Activated T-helper 17 cell treated with anti-CD3 and anti-CD28 coated beads, Interleukin-2, amount 50 U/mL, for 72 hours (primary cell): ENCODE results near the gene KMT2D. TPM values are rescaled to one million over a fixed set of nuclear protein-coding genes. Genes with fewer than 3 reads are reported as not detected.

Experiments
- ATAC-seq: fragments of 150-1000 bp; cut with Tn5 transposase; replicated peaks from 2 replicates; pipeline ENCODE4 v1.10.0; 2021; ENCODE audit warnings: mild to moderate bottlenecking, moderate library complexity
- H3K27ac Mint-ChIP-seq: one replicate; pipeline ENCODE4 v1.8.0; 2022; ENCODE audit warnings: mixed read lengths
- H3K27me3 Mint-ChIP-seq: one replicate; pipeline ENCODE4 v1.8.0; 2022; ENCODE audit warnings: mixed read lengths
- H3K36me3 Mint-ChIP-seq: one replicate; pipeline ENCODE4 v1.8.0; 2022; ENCODE audit warnings: low read depth, mild to moderate bottlenecking, mixed read lengths
- H3K4me1 Mint-ChIP-seq: one replicate; pipeline ENCODE4 v1.8.0; 2022; ENCODE audit warnings: mixed read lengths
- H3K4me3 Mint-ChIP-seq: one replicate; pipeline ENCODE4 v1.8.0; 2022; ENCODE audit warnings: mild to moderate bottlenecking, mixed read lengths
- H3K9me3 Mint-ChIP-seq: one replicate; pipeline ENCODE4 v1.8.0; 2022; ENCODE audit warnings: mixed read lengths
- total RNA-seq, 2 donors: library from RNA; stranded (reverse); gene quantifications; one replicate each; pipeline ENCODE4 v1.2.3, GENCODE V29; 2022

KMT2D gene
- total RNA-seq, 2 donors from 2014 or later: 66.8 to 78.6 TPM

DNA sequence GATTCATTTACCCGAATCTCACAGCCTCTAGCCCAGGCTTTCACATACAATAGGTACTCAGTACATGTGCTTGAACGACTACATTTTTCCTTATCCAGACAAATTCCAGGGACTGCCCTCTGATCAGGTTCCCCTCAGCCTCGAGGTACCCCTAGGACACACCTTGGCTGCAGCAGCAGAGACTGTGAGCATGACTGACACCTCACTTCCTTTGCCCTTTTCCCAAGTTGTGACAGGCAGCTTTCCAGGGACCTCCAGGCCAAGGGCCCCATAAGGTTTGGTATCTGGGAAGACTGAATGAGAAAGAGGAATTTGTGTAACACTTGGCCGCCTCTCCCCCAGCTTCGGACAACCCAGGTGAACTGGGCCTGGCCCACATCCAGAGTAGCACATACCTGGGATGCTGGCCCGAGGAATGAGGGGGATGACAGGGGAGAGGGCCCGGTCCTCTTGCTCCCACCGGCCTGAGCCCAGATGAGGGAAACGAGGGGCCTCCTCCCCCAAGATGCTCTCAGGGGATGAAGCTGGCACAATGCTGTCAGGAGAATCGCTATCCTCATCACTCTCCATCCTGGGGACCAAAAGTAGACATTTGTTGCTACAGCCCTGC is 31.8 kb downstream of the KMT2D start:
- no peak overlapping the region for H3K4me3 Mint-ChIP-seq
- H3K27ac Mint-ChIP-seq: no peak overlapping the region
- no peaks in the 10 kb centered on the region for H3K27me3 Mint-ChIP-seq
- ATAC-seq: no peak
- H3K9me3 Mint-ChIP-seq: no peaks in the 10 kb centered on the region
- H3K36me3 Mint-ChIP-seq: peaks cover 81% of the 10 kb centered on the region
- peaks cover 6% of the 10 kb centered on the region for H3K4me1 Mint-ChIP-seq

DNA sequence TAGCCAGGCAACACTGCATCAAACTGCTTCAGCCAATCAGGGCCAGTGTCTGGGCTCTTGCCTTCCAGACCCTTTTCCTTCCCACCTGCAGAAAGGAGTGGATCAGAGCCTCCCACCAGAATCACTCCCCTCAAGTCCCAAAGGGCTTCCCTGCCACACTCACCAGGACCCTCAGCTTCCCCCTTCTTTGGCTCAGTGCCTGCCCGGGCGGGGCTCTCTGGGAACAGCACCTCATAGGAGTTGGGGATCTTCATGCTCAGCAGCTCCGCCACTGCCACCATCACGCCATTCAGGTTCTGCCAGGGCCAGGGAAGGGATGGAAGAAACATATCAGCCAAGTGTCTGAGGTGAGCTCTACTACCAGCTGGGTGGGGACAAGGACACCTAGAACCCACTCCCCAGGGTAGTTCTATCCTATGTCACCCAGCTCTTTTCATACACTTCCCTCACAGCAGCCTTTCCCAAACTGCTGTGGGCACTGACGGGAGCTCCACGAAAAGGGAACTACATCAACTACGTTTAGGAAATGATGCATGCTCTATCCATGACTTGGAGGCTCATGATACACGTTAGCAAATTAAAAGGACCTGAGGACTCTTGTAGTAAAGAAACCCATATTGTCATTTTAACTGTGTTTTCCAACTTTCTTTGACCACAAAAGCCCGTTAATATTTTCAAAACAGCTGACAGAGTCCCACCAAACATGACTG is 32.6 kb downstream of the KMT2D start:
- Mint-ChIP-seq H3K4me3 (no peak overlapping the region), H3K27me3 (no peaks in the 10 kb centered on the region), H3K27ac (peak overlapping the region; percentile 59), H3K36me3 (peaks cover 84% of the 10 kb centered on the region), H3K9me3 (no peaks in the 10 kb centered on the region), H3K4me1 (peaks cover 6% of the 10 kb centered on the region)
- ATAC-seq: no peak

DNA sequence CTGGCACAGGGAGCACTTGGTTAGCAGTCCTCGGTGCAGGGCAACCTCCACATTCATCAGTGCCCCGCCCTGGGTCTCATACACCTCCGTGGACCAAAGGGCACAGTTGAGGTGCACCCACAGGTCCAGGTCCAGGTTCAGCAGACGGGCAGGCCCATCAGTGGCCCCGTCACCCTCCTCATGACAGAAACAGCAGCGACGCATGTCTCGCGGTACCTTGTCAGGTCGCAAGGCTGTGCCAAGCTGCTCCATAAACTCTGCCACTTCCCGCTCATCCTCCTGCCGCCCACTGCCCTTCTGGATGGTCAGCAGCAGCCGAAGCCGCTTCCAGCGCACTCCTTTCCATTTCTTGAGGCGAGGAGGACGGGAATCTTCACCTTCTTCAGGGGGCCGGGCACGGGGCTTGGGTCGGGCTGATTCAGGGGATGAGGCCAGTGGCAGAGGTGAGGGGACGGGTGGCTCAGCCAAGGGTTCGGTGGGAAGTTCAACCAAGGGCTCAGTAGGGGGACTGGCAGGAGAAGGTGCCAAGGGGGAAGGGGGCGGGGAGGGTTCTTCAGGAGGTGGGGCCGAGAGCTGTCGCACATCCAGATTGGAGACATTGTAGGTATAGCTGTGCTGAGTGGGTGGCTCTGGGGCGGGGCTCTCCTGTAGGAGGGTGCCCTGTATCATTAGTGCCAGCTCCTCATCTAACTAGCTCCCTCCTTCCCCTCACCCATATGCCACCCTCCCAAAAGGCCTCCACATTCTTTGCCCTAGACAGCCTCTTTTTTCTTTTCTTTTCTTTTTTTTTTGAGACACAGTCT is 33.7 kb downstream of the KMT2D start:
- Mint-ChIP-seq H3K27me3 (no peaks in the 10 kb centered on the region), H3K4me3 (no peak overlapping the region), H3K36me3 (peaks cover 90% of the 10 kb centered on the region), H3K27ac (no peak overlapping the region), H3K9me3 (no peaks in the 10 kb centered on the region), H3K4me1 (peaks cover 6% of the 10 kb centered on the region)
- ATAC-seq: no peak

DNA sequence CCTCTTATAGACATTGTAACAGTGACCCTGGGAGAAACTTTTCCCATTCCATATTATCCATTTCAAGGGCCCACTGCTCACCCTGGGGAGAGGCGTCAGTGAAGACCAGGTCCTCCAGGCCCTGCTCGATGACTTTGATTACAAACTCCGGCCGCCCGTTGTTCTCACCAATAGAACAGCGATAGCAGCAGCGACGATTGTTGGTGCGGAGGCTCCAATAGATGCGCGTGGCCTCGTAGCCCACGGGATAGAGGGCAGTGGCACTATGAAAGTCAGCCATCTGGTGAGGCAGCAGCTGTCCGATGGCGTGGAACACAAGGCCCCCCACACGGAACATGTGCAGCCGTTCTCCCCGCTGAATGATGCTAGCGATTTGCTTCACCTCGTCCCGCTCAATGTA is 34.5 kb downstream of the KMT2D start:
- no peaks in the 10 kb centered on the region for H3K9me3 Mint-ChIP-seq
- H3K4me3 Mint-ChIP-seq: no peak overlapping the region
- H3K27me3 Mint-ChIP-seq: no peaks in the 10 kb centered on the region
- H3K36me3 Mint-ChIP-seq: peaks cover 91% of the 10 kb centered on the region
- H3K27ac Mint-ChIP-seq: peak overlapping the region; percentile 85
- no peak for ATAC-seq
- peaks cover 6% of the 10 kb centered on the region for H3K4me1 Mint-ChIP-seq

DNA sequence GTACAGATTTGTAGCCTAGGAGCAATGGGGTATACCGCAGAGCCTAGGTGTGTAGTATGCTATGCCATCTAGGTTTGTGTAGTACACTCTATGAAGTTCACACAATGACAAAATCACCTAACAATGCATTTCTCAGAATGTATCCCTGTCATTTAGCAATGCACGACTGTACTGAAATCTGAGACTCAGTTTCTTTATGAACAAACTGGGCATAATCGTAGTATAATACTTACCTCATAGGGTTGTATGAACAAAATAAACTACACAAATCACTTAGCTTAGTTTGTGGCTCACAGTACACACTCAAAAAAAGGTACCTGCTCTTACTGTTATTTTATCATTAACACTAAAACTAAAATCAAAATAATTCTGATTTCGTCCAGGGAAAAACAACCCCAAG is 35.1 kb downstream of the KMT2D start:
- Mint-ChIP-seq H3K36me3 (peaks cover 89% of the 10 kb centered on the region), H3K27ac (peak overlapping the region; percentile 85)

DNA sequence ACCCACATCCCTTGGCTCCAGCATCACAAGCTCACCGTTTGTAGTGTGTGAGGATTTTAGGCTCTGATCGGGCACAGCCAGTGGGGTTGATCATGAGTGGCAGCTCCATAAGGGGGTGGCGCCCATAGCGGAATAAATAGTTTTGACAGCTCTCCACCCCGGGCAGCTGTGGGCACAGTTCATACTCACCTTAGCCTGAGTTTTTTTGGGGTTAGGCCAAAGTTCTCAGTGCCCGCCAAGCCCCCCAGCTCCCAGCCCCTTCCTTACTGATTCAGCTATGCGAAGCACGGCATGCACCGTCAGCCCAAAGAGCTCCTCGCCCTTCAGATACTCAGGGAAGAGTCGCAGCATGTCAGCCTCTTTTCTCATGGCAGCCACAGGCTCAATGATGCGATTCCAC is 36.1 kb downstream of the KMT2D start:
- peaks cover 80% of the 10 kb centered on the region for H3K36me3 Mint-ChIP-seq

More for the DNA sequence above, 35.1 kb downstream of the KMT2D start:
- ATAC-seq: peak; percentile 66
- Mint-ChIP-seq H3K27me3 (no peaks in the 10 kb centered on the region), H3K9me3 (no peaks in the 10 kb centered on the region), H3K4me1 (peaks cover 6% of the 10 kb centered on the region), H3K4me3 (no peak overlapping the region)

DNA sequence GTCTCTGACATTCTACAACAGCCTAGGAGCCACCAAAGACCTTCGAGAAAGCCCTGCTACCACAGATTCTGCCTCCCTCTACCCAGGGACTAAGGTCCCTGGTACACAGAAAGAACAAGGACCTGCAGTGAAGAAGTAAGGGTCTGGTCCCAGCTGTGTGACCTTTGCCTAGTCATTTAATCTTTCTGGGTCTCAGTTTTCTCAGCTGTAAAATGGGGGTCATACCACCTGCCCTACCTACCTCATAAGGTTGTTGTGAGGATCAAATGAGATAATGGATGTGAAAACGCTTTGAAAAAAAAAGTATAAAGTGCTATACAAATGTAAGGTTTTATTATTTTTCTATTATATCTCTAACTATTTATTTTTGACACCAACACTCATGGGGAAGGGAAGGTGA is 36.8 kb downstream of the KMT2D start:
- Mint-ChIP-seq H3K4me3 (no peak overlapping the region), H3K36me3 (peaks cover 73% of the 10 kb centered on the region), H3K4me1 (peaks cover 6% of the 10 kb centered on the region), H3K27ac (no peak overlapping the region), H3K27me3 (no peaks in the 10 kb centered on the region), H3K9me3 (no peaks in the 10 kb centered on the region)
- no peak for ATAC-seq

More for the DNA sequence above, 36.1 kb downstream of the KMT2D start:
- Mint-ChIP-seq H3K27me3 (no peaks in the 10 kb centered on the region), H3K27ac (peak overlapping the region; percentile 69), H3K9me3 (no peaks in the 10 kb centered on the region), H3K4me3 (no peak overlapping the region), H3K4me1 (peaks cover 6% of the 10 kb centered on the region)
- no peak for ATAC-seq

DNA sequence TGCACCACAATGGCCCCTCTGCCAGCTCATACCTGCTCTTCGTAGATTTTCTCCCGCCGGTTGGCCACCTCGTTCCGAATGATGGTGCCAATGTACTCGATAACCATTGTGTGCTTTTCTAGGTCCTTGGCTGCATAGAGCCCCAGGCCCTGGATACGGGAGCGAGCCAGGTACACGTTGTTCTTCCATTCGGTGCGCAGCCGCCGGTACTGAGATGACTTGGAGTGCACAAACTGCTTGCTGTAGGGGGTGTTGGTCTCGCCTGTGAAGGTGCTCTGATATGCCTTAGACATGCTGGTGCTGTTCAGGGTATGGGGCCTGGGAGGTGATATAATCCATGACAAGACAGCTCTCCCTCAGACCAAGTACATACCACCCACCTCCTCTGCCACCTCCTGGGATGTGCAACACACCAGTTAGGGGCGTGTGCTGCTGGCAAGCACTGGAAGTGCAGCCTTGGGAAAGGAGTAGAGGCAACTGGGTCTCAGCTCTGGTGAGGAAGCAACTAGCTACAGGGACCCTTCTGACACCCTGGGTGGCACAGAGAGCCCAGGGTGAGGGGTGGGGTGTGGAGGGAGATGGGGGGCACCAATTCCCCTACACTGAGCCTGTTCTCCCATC is 37.9 kb downstream of the KMT2D start:
- H3K4me3 Mint-ChIP-seq: no peak overlapping the region
- H3K27me3 Mint-ChIP-seq: no peaks in the 10 kb centered on the region
- H3K4me1 Mint-ChIP-seq: peaks cover 6% of the 10 kb centered on the region
- peaks cover 61% of the 10 kb centered on the region for H3K36me3 Mint-ChIP-seq
- no peak overlapping the region for H3K27ac Mint-ChIP-seq
- no peak for ATAC-seq
- no peaks in the 10 kb centered on the region for H3K9me3 Mint-ChIP-seq

DNA sequence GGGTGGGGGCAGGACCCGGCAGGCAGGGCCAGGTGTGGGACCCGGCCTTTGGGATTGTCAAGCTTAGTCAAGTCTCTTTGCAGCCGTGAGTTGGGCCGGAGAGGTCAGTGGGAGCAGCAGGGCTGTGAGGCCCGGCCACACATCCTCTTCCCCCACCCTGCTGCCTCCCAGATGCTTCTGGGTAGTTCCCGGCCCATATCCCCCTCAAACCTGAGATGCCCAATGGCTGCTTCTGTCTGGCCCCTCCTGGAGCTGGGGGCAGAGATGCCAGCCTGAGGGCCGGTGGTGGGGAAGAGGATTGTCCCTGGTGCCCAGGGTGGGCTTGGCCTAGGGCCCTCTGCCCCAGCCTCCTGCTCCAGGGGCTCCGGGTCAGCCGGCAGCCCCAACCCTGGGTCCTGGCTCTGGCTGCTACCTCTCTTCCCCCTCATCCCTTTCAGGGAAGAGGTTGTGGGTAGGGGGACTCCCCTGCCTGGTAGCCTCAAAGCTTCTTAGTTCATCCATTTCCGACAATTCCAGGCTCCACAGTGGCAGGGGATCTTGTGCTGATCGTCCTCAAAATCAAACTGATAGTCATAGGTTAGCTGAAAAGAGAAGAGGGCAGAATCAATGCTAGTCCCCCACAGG is 39.2 kb downstream of the KMT2D start:
- Mint-ChIP-seq H3K4me1 (peaks cover 15% of the 10 kb centered on the region), H3K9me3 (no peaks in the 10 kb centered on the region), H3K4me3 (no peak overlapping the region), H3K36me3 (peaks cover 59% of the 10 kb centered on the region), H3K27me3 (no peaks in the 10 kb centered on the region), H3K27ac (peak overlapping the region; percentile 22)
- no peak for ATAC-seq

DNA sequence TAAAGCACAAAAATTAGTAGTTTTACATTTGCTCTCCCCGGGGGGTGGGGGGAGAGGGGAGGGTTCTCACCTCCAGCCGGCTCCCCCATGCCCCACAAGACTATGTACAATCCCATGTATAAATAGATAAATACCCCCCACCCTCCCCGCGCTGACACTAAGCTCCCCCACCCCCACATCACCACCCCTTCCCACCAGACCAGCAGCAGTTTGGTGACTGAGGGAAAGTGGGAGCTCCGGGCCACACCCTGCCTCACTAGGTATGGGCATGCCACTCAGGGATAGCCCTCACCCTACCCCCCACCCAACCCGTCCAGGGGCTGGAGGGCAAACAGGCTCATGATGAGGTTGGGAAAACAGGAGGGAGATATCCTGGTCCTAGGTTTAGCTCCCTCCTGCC is 40.2 kb downstream of the KMT2D start:
- Mint-ChIP-seq H3K27me3 (no peaks in the 10 kb centered on the region), H3K9me3 (no peaks in the 10 kb centered on the region), H3K4me1 (peaks cover 12% of the 10 kb centered on the region), H3K27ac (no peak overlapping the region), H3K4me3 (no peak overlapping the region), H3K36me3 (peaks cover 58% of the 10 kb centered on the region)
- ATAC-seq: no peak

DNA sequence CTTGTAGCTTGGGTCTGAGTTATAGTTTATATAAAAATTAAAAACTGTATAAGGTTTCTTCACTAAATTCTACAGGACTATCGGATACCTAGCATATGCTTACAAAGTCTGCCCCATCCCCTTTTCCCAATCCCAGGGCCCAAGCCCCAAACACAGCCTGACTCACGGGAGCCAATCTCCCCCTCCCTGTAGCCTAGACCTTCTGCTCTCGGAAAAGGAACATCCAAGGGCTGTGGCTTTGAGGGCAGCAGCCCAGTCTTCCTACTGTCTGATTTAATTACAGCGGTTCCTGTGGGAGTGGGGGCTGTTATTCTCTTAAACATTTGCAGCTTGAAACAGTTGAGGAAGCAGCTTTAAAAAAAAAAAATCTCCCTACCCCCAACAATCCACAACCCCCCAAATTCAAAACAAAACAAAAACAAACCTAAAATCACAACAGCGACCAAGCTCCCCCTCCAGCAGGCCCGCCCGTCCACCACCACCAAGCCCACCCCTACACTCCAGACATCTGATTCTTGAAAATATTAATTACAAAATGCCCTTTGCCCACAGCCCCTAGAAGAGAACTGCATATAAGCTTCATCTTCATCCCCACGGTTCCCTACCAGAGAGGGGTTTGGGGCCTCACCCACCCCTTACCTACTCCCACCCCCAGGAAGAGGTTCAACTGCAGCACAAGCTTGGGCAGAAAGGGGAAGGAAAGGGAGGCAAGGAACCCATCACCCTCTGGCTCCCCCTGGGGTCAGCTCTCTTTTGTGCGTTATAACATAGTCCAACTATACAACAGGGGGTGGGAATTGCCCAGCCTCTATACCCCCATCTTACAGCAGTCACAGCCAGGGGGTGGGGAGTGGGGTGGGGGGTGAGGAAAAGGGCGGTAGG is 40.9 kb downstream of the KMT2D start:
- peak overlapping the region; percentile 92 for H3K4me3 Mint-ChIP-seq
- peak overlapping the region; percentile 95 for H3K27ac Mint-ChIP-seq
- no peaks in the 10 kb centered on the region for H3K27me3 Mint-ChIP-seq
- no peak for ATAC-seq
- peaks cover 16% of the 10 kb centered on the region for H3K4me1 Mint-ChIP-seq
- peaks cover 57% of the 10 kb centered on the region for H3K36me3 Mint-ChIP-seq
- H3K9me3 Mint-ChIP-seq: no peaks in the 10 kb centered on the region

DNA sequence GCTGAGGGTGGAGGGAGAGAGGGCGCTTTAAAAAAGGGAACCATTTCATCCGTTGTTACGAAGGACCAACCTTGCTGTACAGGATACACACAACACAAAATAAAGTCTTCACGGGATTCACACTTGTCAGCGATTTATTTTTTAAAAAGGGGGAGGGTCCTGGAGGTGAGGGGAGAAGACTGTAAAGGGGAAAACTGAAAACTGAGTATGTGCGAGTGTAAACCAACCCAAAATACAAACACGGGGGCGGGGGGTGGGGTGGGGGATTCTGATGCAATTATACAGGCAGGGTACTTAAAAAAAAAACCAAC is 41.5 kb downstream of the KMT2D start:
- peaks cover 16% of the 10 kb centered on the region for H3K4me1 Mint-ChIP-seq
- no peak for ATAC-seq
- H3K27ac Mint-ChIP-seq: peak overlapping the region; percentile 95
- H3K4me3 Mint-ChIP-seq: peak overlapping the region; percentile 92
- H3K9me3 Mint-ChIP-seq: no peaks in the 10 kb centered on the region
- H3K27me3 Mint-ChIP-seq: no peaks in the 10 kb centered on the region
- peaks cover 53% of the 10 kb centered on the region for H3K36me3 Mint-ChIP-seq

DNA sequence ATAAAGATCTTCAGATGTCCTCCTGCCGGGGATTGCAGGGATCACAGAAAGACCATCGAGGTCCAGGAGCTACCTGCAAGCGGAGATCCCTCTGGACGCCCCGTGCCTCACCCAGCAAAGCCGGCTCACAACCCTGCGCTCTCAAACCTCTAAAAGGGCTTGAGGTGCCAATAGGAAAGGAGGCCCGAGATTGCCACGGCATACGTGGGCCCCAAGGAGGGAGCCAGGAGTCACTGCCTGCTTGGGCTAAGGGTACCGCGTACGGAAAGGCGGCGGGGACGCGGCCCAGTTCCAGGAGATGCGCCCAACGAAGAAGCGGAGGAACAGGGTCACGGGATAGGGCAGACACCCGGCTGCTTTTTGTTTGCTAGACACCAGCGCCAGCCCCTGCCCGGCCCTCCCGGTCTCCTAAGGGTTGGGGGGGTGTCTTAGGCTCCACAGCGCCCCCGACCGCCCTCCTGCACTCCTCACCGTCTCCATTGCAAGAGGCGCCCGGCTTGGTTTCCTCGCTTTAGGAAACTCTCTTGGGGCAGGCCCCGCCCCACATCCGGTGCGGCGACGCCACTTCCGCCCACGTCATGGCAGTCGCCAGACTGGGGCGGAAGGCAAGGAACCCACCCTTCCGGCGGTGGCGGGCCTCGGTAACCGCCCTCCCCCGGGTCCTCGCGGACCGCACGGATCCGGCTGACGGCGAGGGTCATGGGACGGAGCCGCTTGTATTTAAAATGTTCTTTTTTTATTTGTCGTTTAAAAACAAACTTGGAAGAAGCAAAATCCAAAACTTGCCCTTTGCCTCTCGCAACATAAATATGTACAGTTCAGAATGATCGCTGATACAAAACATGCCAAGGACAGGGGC is 42.1 kb downstream of the KMT2D start, which contains the start of gene PRKAG1:
TSS of gene PRKAG1 (minus strand) at position 516 of the 859 bp plus-strand sequence. CDS start at position 480, 36 bp downstream.
- H3K9me3 Mint-ChIP-seq: no peaks in the 10 kb centered on the region
- H3K36me3 Mint-ChIP-seq: peaks cover 56% of the 10 kb centered on the region
- H3K4me1 Mint-ChIP-seq: peaks cover 16% of the 10 kb centered on the region
- peak within 1 kb of the TSS; percentile 92 for H3K4me3 Mint-ChIP-seq
- H3K27ac Mint-ChIP-seq: peak within 1 kb of the TSS; percentile 95
- peak; percentile 95 for ATAC-seq
- H3K27me3 Mint-ChIP-seq: no peaks in the 10 kb centered on the region
